Measurements from ENCODE around the gene NTRK3.

The NTRK3 gene

GRCh38 chr15:88191812-88192165, 64.8 kb downstream of the NTRK3 start:
- no peak for DNase-seq (ENCODE audit: low read depth)
- TF ChIP-seq, protein P1, sequence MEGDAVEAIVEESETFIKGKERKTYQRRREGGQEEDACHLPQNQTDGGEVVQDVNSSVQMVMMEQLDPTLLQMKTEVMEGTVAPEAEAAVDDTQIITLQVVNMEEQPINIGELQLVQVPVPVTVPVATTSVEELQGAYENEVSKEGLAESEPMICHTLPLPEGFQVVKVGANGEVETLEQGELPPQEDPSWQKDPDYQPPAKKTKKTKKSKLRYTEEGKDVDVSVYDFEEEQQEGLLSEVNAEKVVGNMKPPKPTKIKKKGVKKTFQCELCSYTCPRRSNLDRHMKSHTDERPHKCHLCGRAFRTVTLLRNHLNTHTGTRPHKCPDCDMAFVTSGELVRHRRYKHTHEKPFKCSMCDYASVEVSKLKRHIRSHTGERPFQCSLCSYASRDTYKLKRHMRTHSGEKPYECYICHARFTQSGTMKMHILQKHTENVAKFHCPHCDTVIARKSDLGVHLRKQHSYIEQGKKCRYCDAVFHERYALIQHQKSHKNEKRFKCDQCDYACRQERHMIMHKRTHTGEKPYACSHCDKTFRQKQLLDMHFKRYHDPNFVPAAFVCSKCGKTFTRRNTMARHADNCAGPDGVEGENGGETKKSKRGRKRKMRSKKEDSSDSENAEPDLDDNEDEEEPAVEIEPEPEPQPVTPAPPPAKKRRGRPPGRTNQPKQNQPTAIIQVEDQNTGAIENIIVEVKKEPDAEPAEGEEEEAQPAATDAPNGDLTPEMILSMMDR (IDR thresholded peaks at IDR 0.05; ENCODE audit: insufficient read depth, low read depth, low read length, missing control alignments): no peak
- H3K4me3 ChIP-seq (ENCODE audit: low read length): no peak overlapping the region

- no peak for DNase-seq (ENCODE audit: low read depth)
- TF ChIP-seq, protein P1 (IDR thresholded peaks at IDR 0.05; ENCODE audit: insufficient read depth, low read depth, low read length, missing control alignments): no peak
- H3K4me3 ChIP-seq (ENCODE audit: low read length): no peak overlapping the region
Measured at GRCh38 chr15:88190232-88190631, 66.3 kb downstream of the NTRK3 start.

- DNase-seq (ENCODE audit: low read depth): no peak
- TF ChIP-seq, protein P1 (IDR thresholded peaks at IDR 0.05; ENCODE audit: insufficient read depth, low read depth, low read length, missing control alignments): no peak
- no peak overlapping the region for H3K4me3 ChIP-seq (ENCODE audit: low read length)
Measured at GRCh38 chr15:88188300-88188699, 68.2 kb downstream of the NTRK3 start.

DNA sequence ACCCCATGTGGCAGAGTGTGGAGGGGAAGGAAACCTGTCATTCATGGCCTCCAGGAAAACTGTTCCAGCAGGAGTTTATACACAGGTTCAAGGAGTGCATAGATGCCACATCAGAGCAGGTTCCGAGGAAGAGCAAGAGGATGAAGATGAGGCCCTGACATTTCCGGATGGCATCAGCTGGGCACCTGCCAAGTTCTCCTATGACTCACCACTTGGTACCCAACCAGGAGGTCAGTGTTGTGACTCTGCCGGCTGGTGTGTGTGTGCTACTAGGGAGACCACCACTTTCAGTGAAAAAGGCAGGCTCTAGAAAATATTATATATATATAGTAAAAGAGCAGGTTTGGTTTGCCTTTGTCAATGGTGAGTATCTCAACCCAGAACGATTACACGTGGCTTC, 69.3 kb downstream of the NTRK3 start:
- no peak for DNase-seq (ENCODE audit: low read depth)
- no peak overlapping the region for H3K4me3 ChIP-seq (ENCODE audit: low read length)
- TF ChIP-seq, protein P1 (IDR thresholded peaks at IDR 0.05; ENCODE audit: insufficient read depth, low read depth, low read length, missing control alignments): no peak

- H3K4me3 ChIP-seq (ENCODE audit: low read length): no peak overlapping the region
- DNase-seq (ENCODE audit: low read depth): no peak
- TF ChIP-seq, protein P1 (IDR thresholded peaks at IDR 0.05; ENCODE audit: insufficient read depth, low read depth, low read length, missing control alignments): no peak
Measured at GRCh38 chr15:88185584-88185983, 71.0 kb downstream of the NTRK3 start.

DNA sequence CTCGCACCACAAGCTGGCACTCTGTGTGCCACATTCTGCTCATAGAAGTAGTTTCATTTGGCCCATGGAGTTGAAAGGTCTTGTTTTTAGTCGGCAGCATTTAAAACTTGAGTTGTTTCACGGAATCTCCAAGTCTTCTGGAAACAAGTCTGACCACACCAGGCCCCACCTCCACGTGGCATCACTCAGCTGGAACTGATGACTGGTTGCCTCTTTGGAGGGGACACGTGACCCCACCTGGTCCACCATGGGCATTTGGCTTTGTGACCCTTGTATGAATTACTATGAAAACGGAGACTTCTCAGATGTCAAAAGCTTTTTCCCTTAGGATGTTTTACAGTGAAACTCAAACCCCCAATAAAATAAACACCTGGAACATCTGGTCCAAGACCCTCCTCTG, 74.9 kb downstream of the NTRK3 start:
- TF ChIP-seq, protein P1 (IDR thresholded peaks at IDR 0.05; ENCODE audit: insufficient read depth, low read depth, low read length, missing control alignments): no peak
- DNase-seq (ENCODE audit: low read depth): no peak
- no peak overlapping the region for H3K4me3 ChIP-seq (ENCODE audit: low read length)

DNA sequence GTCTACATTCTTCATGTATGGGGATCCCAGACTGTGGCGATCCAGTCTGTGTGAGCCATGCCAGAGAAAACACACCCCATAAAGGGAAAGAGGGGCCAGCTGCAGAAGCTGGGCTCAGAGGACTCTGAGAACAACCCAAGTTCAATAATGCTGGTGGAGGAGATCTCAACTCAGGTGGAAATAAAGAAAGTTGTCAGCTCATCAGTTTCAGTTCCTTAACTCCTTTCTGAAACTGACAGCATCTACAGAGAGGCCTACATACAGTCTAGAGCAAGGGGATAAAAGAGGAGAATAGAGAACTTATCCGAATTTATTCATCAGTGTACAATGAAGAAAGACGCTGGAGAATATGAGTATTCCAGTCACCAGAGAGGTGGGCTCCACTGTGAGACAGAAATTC, 77.0 kb downstream of the NTRK3 start:
- no peak for DNase-seq (ENCODE audit: low read depth)
- no peak overlapping the region for H3K4me3 ChIP-seq (ENCODE audit: low read length)
- TF ChIP-seq, protein P1 (IDR thresholded peaks at IDR 0.05; ENCODE audit: insufficient read depth, low read depth, low read length, missing control alignments): no peak
